Stimulated activated CD8-positive, alpha-beta memory T cell treated with anti-CD3 and anti-CD28 coated beads, Interleukin-2, amount 100 ng/mL, for 48 hours (primary cell): ENCODE data around the gene ZNF304.
A peak's percentile ranks its signal among the peaks of the same experiment; 100 is the strongest.

Experiments
- DNase-seq, 2 donors: peaks; one replicate each; pipeline ENCODE4 v3.0.0-alpha.2; 2020; ENCODE audit warnings: low read depth in 2 of 2

The ZNF304 gene

GRCh38 chr19:57350877-57351805 lies at the start of gene ZNF304:
Gene ZNF304 (plus strand): TSS chr19:57351271. CDS start chr19:57351665, 394 bp downstream.
- peak; percentile 69 to 75 for DNase-seq

- no peak for DNase-seq
Observed at GRCh38 chr19:57302020-57302465, 49.0 kb upstream of the ZNF304 start.

GRCh38 chr19:57302727-57303401 lies 48.2 kb upstream of the ZNF304 start:
- no peak for DNase-seq

GRCh38 chr19:57305056-57305455 lies 46.0 kb upstream of the ZNF304 start:
- DNase-seq = no peak

GRCh38 chr19:57308514-57308913 lies 42.6 kb upstream of the ZNF304 start:
- DNase-seq = no peak

GRCh38 chr19:57310792-57311191 lies 40.3 kb upstream of the ZNF304 start:
- DNase-seq = no peak

- no peak for DNase-seq
Observed at GRCh38 chr19:57314146-57314545, 36.9 kb upstream of the ZNF304 start.

- DNase-seq = no peak
Observed at GRCh38 chr19:57317503-57317902, 33.6 kb upstream of the ZNF304 start.

- no peak for DNase-seq
Observed at GRCh38 chr19:57319869-57320179, 31.2 kb upstream of the ZNF304 start.

GRCh38 chr19:57320180-57321084 lies 30.6 kb upstream of the ZNF304 start, which contains the start of gene ZNF543:
Gene ZNF543 (plus strand): TSS chr19:57320472. CDS start chr19:57320854, 382 bp downstream.
- peak; percentile 87 to 93 for DNase-seq

GRCh38 chr19:57321116-57321515 lies 30.0 kb upstream of the ZNF304 start:
- no peak for DNase-seq

GRCh38 chr19:57321751-57322150 lies 29.3 kb upstream of the ZNF304 start:
- DNase-seq = no peak

- DNase-seq = no peak
Observed at GRCh38 chr19:57324992-57325391, 26.1 kb upstream of the ZNF304 start.

- DNase-seq = no peak
Observed at GRCh38 chr19:57327993-57328392, 23.1 kb upstream of the ZNF304 start.

GRCh38 chr19:57334191-57334590 lies 16.9 kb upstream of the ZNF304 start:
- DNase-seq = no peak

- DNase-seq = no peak
Observed at GRCh38 chr19:57338877-57339276, 12.2 kb upstream of the ZNF304 start.

GRCh38 chr19:57342582-57342981 lies 8.5 kb upstream of the ZNF304 start:
- no peak for DNase-seq

GRCh38 chr19:57348136-57348535 lies 2.9 kb upstream of the ZNF304 start:
- no peak for DNase-seq

- no peak for DNase-seq
Observed at GRCh38 chr19:57351867-57352266, 796 bp downstream of the ZNF304 start.

GRCh38 chr19:57355916-57356315 lies 4.8 kb downstream of the ZNF304 start:
- no peak for DNase-seq

GRCh38 chr19:57357406-57357805 lies 6.3 kb downstream of the ZNF304 start:
- no peak for DNase-seq

GRCh38 chr19:57359300-57359699 lies 8.2 kb downstream of the ZNF304 start:
- DNase-seq = no peak
